GM19099 (cell line): Measurements from ENCODE around the gene SMU1.

ENCODE experiments used
- POLR2A ChIP-seq: IDR thresholded peaks from 3 replicates; pipeline ENCODE4 v1.6.1; 2011; ENCODE audit warnings: low read depth; ENCODE audit not compliant: insufficient read length; ENCODE audit errors: extremely low read depth

Gene SMU1

GRCh38 chr9:33017283-33018041 is 59.0 kb downstream of the SMU1 start:
- TF ChIP-seq POLR2A: no peak

DNA sequence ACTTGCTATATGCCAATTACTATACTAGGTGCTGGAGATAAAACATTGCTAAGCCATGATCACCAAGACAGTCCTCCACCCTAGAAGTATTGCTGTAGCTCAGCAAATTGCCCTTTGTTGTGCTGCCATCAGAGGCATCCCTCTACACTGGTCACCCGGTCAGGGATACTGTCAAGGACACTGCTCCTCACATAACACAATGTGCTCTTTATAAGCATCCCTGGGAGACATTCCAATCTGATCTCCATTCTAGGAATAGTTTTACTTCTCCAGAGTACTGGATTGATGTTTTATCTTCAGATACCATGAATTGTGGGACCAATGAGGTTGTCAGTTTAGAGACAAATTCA is 61.8 kb downstream of the SMU1 start:
- no peak for TF ChIP-seq POLR2A

GRCh38 chr9:33013962-33014664 is 62.4 kb downstream of the SMU1 start:
- TF ChIP-seq POLR2A: no peak

GRCh38 chr9:33012328-33013069 is 64.0 kb downstream of the SMU1 start:
- no peak for TF ChIP-seq POLR2A

- TF ChIP-seq POLR2A: no peak
Measured at GRCh38 chr9:33011831-33012230, 64.6 kb downstream of the SMU1 start.

- no peak for TF ChIP-seq POLR2A
Measured at GRCh38 chr9:33007755-33008154, 68.7 kb downstream of the SMU1 start.

DNA sequence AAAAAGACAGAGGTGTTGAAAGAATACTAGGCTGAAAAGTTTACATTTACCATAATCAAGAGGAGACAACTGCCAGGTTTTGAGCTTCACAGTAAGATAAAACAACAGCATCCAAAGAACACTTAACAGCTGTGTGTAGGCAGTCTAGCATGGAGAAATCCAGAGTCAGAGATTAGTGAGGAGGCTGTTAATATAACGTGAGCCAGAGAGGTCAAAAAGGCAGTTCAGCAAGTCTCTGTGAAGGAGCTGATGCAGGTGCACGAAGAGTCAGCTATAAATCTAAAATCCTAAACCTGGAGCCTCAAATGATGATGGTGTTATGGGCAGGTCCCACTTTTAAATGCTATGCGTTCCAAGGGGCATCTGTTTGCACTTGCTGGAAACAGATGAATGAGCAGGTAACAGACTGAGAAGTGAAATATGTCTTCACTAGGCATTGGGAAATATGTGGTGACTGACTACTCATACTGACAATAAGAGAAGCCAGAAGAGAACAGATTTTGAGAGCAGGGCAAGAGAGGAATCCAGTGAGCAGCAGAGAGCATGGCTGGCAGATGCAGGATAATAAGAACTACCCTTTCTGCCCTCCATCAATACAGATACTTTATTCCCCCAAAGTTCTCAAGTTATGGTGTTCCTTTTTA is 83.8 kb downstream of the SMU1 start:
- no peak for TF ChIP-seq POLR2A

GRCh38 chr9:32991897-32992594 is 84.4 kb downstream of the SMU1 start:
- TF ChIP-seq POLR2A: no peak
